Uterus (tissue), 2 donors: Measurements from ENCODE around the gene HINT2.

Experiments
- POLR2A ChIP-seq, 2 donors: fragments of 450-650 bp; IDR thresholded peaks; one replicate each; pipeline ENCODE4 v1.6.1; 2016; ENCODE audit warnings: antibody characterized with exemption in 2 of 2, mild to moderate bottlenecking in 1 of 2, moderate library complexity in 1 of 2
- TF ChIP-seq, protein P1 (sequence below), 4 experiments: fragments of 200-600 bp in 2 of 4; fragments of 450-650 bp in 2 of 4; sonication (generic) in 2 of 4; IDR thresholded peaks; one replicate each; pipeline ENCODE4 v1.5.1; 2016 to 2019; ENCODE audit warnings: antibody characterized with exemption in 4 of 4, mild to moderate bottlenecking in 2 of 4, moderate library complexity in 1 of 4

DNA sequence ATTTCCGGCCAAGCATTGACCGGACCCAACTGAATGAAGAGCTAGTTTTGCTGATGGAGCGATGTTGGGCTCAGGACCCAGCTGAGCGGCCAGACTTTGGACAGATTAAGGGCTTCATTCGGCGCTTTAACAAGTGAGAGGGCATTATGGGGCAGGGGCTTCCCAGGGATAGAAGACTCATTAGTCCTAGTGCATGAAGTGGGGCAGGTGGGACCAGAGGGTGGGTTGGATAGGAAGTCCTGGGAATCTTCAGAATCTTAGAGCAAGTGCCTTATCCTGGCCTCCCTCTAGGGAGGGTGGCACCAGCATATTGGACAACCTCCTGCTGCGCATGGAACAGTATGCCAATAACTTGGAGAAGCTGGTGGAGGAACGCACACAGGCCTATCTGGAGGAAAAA, 8.7 kb downstream of the HINT2 start:
- TF ChIP-seq, protein P1, sequence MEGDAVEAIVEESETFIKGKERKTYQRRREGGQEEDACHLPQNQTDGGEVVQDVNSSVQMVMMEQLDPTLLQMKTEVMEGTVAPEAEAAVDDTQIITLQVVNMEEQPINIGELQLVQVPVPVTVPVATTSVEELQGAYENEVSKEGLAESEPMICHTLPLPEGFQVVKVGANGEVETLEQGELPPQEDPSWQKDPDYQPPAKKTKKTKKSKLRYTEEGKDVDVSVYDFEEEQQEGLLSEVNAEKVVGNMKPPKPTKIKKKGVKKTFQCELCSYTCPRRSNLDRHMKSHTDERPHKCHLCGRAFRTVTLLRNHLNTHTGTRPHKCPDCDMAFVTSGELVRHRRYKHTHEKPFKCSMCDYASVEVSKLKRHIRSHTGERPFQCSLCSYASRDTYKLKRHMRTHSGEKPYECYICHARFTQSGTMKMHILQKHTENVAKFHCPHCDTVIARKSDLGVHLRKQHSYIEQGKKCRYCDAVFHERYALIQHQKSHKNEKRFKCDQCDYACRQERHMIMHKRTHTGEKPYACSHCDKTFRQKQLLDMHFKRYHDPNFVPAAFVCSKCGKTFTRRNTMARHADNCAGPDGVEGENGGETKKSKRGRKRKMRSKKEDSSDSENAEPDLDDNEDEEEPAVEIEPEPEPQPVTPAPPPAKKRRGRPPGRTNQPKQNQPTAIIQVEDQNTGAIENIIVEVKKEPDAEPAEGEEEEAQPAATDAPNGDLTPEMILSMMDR (IDR thresholded peaks at IDR 0.05), result no peak
- TF ChIP-seq POLR2A (IDR thresholded peaks at IDR 0.05), result no peak
